ENCODE results near the gene UNC45A.

The UNC45A gene

GRCh38 chr15:90902040-90902839, 32.8 kb upstream of the UNC45A start (continued):
- TF ChIP-seq ZNF366 (tag by site-specific recombination; conservative IDR thresholded peaks at IDR 0.05), result peak; percentile 56
- no peak for TF ChIP-seq ZSCAN23 (tag by site-specific recombination; IDR thresholded peaks at IDR 0.05)
- no peak for TF ChIP-seq ZNF155 (tag by site-specific recombination; IDR thresholded peaks at IDR 0.05)
- TF ChIP-seq ZBTB11 (tag by site-specific recombination; conservative IDR thresholded peaks at IDR 0.05; ENCODE audit: low read depth), result peak; percentile 56
- peak; percentile 65; the same call in 1 of the 2 replicates for TF ChIP-seq ZBTB7A (tag by site-specific recombination; IDR thresholded peaks at IDR 0.05; ENCODE audit: low read depth)
- TF ChIP-seq ZNF639 (tag by site-specific recombination; IDR thresholded peaks at IDR 0.05), result 0 out of 2 replicates have a peak, but pooled peaks have one; percentile 43
- no peak for TF ChIP-seq ZNF704 (tag by site-specific recombination; IDR thresholded peaks at IDR 0.05)
- TF ChIP-seq IKZF3 (tag by site-specific recombination; IDR thresholded peaks at IDR 0.05), result no peak
- TF ChIP-seq HIC1 (tag by site-specific recombination; IDR thresholded peaks at IDR 0.05), result no peak
- TF ChIP-seq REST (tag by site-specific recombination; IDR thresholded peaks at IDR 0.05), result no peak
- TF ChIP-seq GLI2 (tag by site-specific recombination; IDR thresholded peaks at IDR 0.05; ENCODE audit: borderline replicate concordance, low read depth), result no peak
- peak; percentile 97 for TF ChIP-seq CTCF (tag by site-specific recombination; IDR thresholded peaks at IDR 0.05)
- TF ChIP-seq ZSCAN16 (tag by site-specific recombination; IDR thresholded peaks at IDR 0.05), result 0 out of 2 replicates have a peak, but pooled peaks have one; percentile 31
- TF ChIP-seq ZFP41 (tag by site-specific recombination; IDR thresholded peaks at IDR 0.05; ENCODE audit: borderline replicate concordance), result no peak
- TF ChIP-seq SP3 (tag by site-specific recombination; IDR thresholded peaks at IDR 0.05), result no peak
- no peak for TF ChIP-seq ZNF626 (tag by site-specific recombination; IDR thresholded peaks at IDR 0.05)
- TF ChIP-seq ZNF624 (tag by site-specific recombination; IDR thresholded peaks at IDR 0.05), result no peak
- no peak for TF ChIP-seq ZNF830 (tag by site-specific recombination; IDR thresholded peaks at IDR 0.05; ENCODE audit: low read depth)
- 0 out of 2 replicates have a peak, but pooled peaks have one; percentile 29 for TF ChIP-seq TRIM28 (IDR thresholded peaks at IDR 0.05; ENCODE audit: borderline replicate concordance, low read length)
- no peak for TF ChIP-seq HOXA7 (CRISPR knock-in tag; IDR thresholded peaks at IDR 0.05; ENCODE audit: borderline replicate concordance)
- 0 out of 2 replicates have a peak, but pooled peaks have one; percentile 15 for TF ChIP-seq ZBTB44 (tag by site-specific recombination; IDR thresholded peaks at IDR 0.05)
